ENCODE measurements around the gene PLCB2. TPM values are rescaled to one million over a fixed set of nuclear protein-coding genes. Genes with fewer than 3 reads are reported as not detected.

Gene PLCB2
- total RNA-seq, 1 experiment from 2014 or later, result 1.7 TPM

DNA sequence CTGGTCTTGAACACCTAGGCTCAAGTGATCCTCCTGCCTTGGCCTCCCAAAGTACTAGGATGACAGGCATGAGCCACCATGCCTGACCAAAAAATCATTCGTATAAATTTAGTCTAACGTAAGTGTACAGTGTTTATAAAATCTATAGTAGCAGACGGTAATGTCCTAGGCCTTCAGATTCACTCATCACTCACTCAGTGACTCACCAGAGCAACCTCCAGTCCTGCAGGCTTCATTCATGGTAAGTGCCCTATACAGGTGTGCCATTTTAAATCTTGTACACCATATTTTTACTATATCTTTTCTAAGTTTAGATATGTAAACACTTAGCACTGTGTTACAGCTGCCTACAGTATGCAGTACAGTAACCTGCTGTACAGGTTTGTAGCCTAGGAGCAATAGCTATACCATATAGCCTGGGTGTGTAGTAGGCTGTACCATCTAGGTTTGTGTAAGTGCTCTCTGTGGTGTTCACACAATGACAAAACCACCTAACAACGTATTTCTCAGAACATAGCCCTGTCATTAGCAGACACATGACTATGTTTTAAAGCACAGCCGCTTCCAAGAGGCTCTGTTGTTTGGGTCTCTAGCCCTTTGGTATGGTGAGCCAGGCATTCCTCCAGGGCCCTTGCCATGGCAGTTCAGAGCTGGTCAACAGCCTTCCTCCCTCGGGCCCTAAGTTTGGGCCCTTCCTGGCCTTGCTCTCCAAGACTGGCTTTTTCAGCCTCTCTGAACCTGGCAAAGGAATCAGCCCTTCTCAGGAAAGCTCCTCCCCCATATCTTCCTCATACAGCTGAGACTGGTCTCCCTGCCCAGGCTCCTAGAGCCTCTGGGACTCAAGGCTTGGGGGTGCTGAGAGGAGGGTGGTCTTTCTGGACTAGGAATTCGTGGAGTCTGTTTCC, 34.9 kb upstream of the PLCB2 start:
- ChIA-PET POLR2A (interaction anchor here (1.1 kb wide), 1 partner anchor 80 kb away, joined by 4 read pairs; no protein-coding TSS in a partner anchor), CTCF (no interaction called here)
- in situ Hi-C loops (cut with HindIII; ENCODE audit: low pct_unique_long_range_greater_than_20kb, low sequenced_read_pairs), result no loop called here
- intact Hi-C loops (cut with micrococcal nuclease; ENCODE audit: unreplicated experiment), result no loop called here
- Histone ChIP-seq H3K27ac (ENCODE audit: low read length) (peak overlapping the region; percentile 52), H3K27me3 (ENCODE audit: control insufficient read depth, insufficient read depth, low read length) (no peaks in the 10 kb centered on the region), H3K9me3 (ENCODE audit: control insufficient read depth, insufficient read depth, low read depth, low read length) (no peaks in the 10 kb centered on the region), H3K36me3 (ENCODE audit: control insufficient read depth, insufficient read depth, low read length) (no peaks in the 10 kb centered on the region), H3K4me1 (ENCODE audit: control insufficient read depth, insufficient read depth, low read length) (peaks cover 59% of the 10 kb centered on the region), H3K4me3 (ENCODE audit: low read depth in 2 of 2, low read length in 2 of 2) (no peak overlapping the region)
- DNase-seq (ENCODE audit: low read depth, low spot score) (no peak), ATAC-seq (no peak)
- no TSS peak for BruUV-seq (replicated peaks)
- no peak for TF ChIP-seq SIN3A (IDR thresholded peaks at IDR 0.05; ENCODE audit: borderline replicate concordance, insufficient read depth, low read depth, low read length)
- TF ChIP-seq, protein P1, sequence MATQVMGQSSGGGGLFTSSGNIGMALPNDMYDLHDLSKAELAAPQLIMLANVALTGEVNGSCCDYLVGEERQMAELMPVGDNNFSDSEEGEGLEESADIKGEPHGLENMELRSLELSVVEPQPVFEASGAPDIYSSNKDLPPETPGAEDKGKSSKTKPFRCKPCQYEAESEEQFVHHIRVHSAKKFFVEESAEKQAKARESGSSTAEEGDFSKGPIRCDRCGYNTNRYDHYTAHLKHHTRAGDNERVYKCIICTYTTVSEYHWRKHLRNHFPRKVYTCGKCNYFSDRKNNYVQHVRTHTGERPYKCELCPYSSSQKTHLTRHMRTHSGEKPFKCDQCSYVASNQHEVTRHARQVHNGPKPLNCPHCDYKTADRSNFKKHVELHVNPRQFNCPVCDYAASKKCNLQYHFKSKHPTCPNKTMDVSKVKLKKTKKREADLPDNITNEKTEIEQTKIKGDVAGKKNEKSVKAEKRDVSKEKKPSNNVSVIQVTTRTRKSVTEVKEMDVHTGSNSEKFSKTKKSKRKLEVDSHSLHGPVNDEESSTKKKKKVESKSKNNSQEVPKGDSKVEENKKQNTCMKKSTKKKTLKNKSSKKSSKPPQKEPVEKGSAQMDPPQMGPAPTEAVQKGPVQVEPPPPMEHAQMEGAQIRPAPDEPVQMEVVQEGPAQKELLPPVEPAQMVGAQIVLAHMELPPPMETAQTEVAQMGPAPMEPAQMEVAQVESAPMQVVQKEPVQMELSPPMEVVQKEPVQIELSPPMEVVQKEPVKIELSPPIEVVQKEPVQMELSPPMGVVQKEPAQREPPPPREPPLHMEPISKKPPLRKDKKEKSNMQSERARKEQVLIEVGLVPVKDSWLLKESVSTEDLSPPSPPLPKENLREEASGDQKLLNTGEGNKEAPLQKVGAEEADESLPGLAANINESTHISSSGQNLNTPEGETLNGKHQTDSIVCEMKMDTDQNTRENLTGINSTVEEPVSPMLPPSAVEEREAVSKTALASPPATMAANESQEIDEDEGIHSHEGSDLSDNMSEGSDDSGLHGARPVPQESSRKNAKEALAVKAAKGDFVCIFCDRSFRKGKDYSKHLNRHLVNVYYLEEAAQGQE (IDR thresholded peaks at IDR 0.05; ENCODE audit: insufficient read depth in 1 of 2, low read depth in 2 of 2, low read length in 1 of 2), result no peak
- TF ChIP-seq, protein P2, sequence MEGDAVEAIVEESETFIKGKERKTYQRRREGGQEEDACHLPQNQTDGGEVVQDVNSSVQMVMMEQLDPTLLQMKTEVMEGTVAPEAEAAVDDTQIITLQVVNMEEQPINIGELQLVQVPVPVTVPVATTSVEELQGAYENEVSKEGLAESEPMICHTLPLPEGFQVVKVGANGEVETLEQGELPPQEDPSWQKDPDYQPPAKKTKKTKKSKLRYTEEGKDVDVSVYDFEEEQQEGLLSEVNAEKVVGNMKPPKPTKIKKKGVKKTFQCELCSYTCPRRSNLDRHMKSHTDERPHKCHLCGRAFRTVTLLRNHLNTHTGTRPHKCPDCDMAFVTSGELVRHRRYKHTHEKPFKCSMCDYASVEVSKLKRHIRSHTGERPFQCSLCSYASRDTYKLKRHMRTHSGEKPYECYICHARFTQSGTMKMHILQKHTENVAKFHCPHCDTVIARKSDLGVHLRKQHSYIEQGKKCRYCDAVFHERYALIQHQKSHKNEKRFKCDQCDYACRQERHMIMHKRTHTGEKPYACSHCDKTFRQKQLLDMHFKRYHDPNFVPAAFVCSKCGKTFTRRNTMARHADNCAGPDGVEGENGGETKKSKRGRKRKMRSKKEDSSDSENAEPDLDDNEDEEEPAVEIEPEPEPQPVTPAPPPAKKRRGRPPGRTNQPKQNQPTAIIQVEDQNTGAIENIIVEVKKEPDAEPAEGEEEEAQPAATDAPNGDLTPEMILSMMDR (IDR thresholded peaks at IDR 0.05), result no peak
- TF ChIP-seq TCF7L2 (IDR thresholded peaks at IDR 0.05; ENCODE audit: low read depth, low read length), result no peak
- TF ChIP-seq POLR2AphosphoS5 (IDR thresholded peaks at IDR 0.05; ENCODE audit: low read depth, low read length), result no peak

DNA sequence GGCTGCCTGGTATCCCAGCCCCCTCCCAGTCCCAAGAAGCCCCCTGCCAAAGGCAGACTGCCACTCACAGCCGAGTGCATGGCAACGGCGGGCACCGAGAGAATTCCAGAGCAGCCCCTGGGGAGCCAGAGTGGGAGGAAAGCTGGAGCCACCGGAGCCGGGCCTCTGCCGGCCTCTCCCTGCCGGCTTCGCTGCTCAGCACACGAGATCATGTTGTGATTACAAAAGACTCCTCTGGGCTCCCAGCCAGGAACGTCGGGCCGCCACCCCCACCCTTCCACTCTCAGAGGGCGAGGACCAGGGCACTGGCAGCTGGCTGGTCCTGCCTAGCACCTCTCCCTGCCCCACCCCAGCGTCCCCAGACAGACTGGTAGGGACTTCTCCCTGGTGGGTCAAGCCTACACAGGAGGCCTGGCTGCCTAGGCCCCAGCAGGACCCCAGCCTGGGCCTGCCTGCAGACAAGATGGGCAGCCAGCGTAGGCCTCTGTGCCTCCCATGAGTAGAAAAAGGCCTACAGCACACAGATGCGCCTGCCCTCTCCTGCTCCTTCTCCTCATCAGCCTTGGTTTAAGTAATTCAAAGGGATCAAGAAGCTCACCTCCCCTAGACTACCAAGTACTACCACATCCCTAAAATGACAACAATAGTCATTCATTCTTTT, 33.1 kb upstream of the PLCB2 start, which contains the start of gene CCDC9B:
TSS of gene CCDC9B (minus strand) at position 200 of the 661 bp plus-strand sequence. CDS start at position 80, 120 bp downstream.
- Histone ChIP-seq H3K27ac (ENCODE audit: low read length) (peak within 1 kb of the TSS; percentile 94), H3K9me3 (ENCODE audit: control insufficient read depth, insufficient read depth, low read depth, low read length) (no peaks in the 10 kb centered on the region), H3K36me3 (ENCODE audit: control insufficient read depth, insufficient read depth, low read length) (no peaks in the 10 kb centered on the region), H3K27me3 (ENCODE audit: control insufficient read depth, insufficient read depth, low read length) (no peaks in the 10 kb centered on the region), H3K4me3 (ENCODE audit: low read depth in 2 of 2, low read length in 2 of 2) (peak within 1 kb of the TSS; percentile 37 to 61), H3K4me1 (ENCODE audit: control insufficient read depth, insufficient read depth, low read length) (peaks cover 60% of the 10 kb centered on the region)
- TF ChIP-seq POLR2AphosphoS5 (IDR thresholded peaks at IDR 0.05; ENCODE audit: low read depth, low read length) (peak; percentile 43; the same call in 1 of the 2 replicates), SIN3A (IDR thresholded peaks at IDR 0.05; ENCODE audit: borderline replicate concordance, insufficient read depth, low read depth, low read length) (0 out of 2 replicates have a peak, but pooled peaks have one; percentile 11)
- TF ChIP-seq, protein P1 (IDR thresholded peaks at IDR 0.05; ENCODE audit: insufficient read depth in 1 of 2, low read depth in 2 of 2, low read length in 1 of 2), result no peak
- ATAC-seq (peak; percentile 46), DNase-seq (ENCODE audit: low read depth, low spot score) (no peak)
- intact Hi-C loops (cut with micrococcal nuclease; ENCODE audit: unreplicated experiment) (no loop called here), in situ Hi-C loops (cut with HindIII; ENCODE audit: low pct_unique_long_range_greater_than_20kb, low sequenced_read_pairs) (no loop called here)
- BruUV-seq (replicated peaks), result no TSS peak
- ChIA-PET CTCF (interaction anchor here (0.6 to 3.7 kb wide), 3 partner anchors 19 to 51 kb away, joined by 5 to 30 read pairs (median 5); partner anchors contain the start of gene INAFM2), POLR2A (interaction anchor here (0.6 to 0.7 kb wide), 2 partner anchors 15 to 77 kb away, joined by 3 to 5 read pairs; no protein-coding TSS in a partner anchor)

All from Panc1 (cell line).